GM12892 (cell line): ENCODE measurements around the gene HDAC4.

ENCODE experiments used
- POLR2A ChIP-seq: IDR thresholded peaks from 2 replicates; pipeline ENCODE4 v1.6.1; 2011; ENCODE audit warnings: low read depth, low read length, control low read depth
- POLR2AphosphoS5 ChIP-seq: IDR thresholded peaks from 2 replicates; pipeline ENCODE4 v1.6.1; 2011; ENCODE audit warnings: low read depth, low read length, control low read depth

- TF ChIP-seq POLR2A (no peak), POLR2AphosphoS5 (no peak)
Observed at GRCh38 chr2:239261796-239262483, 138.9 kb downstream of the HDAC4 start.
